CD4-positive, alpha-beta T cell treated with Interferon gamma for 1 hour (primary cell): ENCODE measurements around the gene ABCA4.
"Not testable (repeated sequence)": the region's sequence is repeated elsewhere in the genome, so short reads cannot be mapped to it uniquely, and the experiment has no call there.

Source experiments
- DNase-seq: peaks from one replicate; pipeline ENCODE4 v3.0.0-alpha.2; 2020

ABCA4 gene

DNA sequence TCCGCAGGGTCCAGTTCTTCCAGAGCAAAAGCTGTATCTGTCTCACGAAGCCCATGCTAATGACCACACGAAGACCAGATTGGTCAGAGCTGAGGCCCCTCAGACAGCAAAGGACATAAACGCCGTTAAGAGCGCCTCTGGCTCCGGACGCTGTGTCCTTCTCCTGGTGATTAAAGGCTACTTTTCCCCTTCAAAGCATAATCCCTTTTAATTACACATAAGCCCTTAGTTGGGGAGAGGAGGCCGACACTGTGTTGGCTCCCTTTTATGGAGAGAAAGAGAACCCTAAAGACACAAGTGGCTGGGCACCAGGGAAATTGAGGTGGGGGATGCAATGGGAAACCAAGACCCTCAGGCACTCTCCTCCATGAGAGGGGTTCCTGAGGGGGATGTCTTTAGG, at the start of gene ABCA4:
Gene ABCA4 (minus strand): TSS at position 158 of the 400 bp plus-strand sequence. CDS start 103 bp downstream, at position 55.
- no peak for DNase-seq

DNA sequence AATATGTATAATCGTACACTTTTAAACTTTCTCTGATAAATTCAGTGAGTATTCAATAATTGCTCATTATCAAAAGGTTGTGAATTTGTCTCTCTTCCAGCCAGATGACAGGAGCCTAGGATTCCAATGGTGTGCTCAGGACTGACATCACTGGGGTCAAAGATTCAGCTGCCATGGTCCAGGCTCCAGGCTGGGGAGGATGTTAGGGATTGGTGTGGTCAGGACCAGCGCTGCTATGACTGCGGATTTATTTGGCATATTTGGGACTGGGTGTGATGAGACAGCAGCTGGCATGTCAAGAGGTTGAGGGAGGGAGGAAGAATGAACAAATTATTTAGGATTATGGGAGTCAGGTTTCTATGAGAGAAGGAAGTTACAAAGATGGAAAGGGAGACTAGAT, 48.2 kb upstream of the ABCA4 start:
- no peak for DNase-seq

DNA sequence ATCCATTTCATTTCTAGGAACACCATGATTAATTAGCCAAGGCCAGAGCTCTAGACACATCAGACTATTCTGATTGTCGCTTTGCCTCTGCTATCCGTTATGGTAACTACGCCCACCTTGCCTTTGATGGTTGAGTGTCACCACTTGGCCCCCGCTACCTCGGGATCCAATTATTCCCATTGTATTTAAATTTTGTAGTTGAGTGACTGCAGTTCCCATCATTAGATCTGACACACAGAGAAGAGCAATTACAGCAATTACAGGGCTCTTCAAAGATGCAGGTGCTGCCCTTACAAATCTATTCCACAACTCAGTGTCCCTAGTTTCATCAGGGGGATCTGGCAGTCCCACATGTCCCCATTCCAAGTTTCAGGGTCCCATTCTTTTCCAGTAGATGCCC, 44.9 kb upstream of the ABCA4 start:
- DNase-seq: no peak

DNA sequence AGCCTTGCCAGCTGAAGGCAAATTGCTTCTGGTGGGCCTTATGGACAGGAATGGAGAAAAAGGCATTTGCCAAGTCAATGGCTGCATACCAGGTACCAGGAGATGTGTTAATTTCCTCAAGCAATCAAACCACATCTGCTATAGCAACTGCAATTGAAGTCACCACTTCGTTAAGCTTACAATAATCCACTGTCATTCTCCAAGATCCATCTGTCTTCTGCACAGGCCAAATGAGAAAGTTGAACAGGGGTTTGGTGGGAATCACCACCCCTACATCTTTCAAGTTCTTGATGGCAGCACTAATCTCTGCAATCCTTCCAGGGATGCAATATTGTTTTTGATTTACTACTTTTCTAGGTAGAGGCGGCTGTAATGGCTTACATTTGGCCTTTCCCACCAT, 43.9 kb upstream of the ABCA4 start:
- DNase-seq: not testable (repeated sequence)

DNA sequence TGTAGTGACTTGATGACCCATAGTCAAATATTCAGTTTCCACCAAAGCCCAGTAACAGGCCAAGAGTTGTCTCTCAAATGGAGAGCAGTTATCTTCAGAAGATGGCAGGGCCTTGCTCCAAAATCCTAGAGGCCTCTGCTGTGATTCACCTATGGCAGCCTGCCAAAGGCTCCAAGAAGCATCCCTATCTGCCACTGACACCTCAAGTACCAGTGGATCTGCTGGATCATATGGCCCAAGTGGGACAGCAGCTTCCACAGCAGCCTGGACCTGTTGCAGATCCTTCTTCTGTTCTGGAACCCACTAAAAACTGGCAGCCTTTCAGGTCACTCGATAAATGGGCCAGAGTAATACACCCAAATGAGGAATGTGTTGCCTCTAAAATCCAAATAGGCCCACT, 43.2 kb upstream of the ABCA4 start:
- DNase-seq: not testable (repeated sequence)

DNA sequence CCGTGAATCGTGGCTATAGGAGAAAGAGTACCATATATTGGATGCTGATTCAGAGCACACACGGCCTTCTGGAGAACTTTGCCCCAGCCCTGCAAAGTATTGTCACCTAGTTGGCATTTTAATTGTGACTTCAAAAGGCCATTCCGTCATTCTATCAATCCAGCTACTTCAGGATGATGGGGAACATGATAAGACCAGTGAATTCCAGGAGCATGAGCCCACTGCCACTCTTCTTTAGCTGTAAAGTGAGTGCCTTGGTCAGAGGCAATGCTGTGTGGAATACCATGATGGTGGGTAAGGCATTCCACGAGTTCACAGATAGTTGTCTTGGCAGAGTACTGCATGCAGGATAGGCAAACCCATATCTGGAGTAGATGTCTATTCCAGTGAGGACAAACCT, 42.3 kb upstream of the ABCA4 start:
- not testable (repeated sequence) for DNase-seq

DNA sequence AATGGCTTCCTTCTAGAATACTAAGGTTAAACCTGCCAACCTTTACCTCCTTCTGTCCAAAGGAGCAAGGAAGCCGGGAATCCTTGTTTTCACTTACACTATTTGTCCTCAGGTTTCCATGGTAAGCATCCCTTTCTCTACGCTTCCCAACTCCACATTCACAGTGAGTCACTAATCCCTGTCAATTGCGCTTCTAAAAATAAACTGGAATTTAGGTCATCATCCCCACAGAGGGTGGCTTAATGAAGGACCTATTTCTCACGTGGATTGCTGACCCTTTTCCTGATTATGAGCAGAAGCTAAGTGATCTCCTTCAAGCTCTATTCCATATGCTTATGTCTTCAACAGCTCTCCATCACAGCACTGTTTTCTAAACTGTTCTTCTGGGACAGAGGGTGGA, 39.9 kb upstream of the ABCA4 start:
- DNase-seq: no peak

DNA sequence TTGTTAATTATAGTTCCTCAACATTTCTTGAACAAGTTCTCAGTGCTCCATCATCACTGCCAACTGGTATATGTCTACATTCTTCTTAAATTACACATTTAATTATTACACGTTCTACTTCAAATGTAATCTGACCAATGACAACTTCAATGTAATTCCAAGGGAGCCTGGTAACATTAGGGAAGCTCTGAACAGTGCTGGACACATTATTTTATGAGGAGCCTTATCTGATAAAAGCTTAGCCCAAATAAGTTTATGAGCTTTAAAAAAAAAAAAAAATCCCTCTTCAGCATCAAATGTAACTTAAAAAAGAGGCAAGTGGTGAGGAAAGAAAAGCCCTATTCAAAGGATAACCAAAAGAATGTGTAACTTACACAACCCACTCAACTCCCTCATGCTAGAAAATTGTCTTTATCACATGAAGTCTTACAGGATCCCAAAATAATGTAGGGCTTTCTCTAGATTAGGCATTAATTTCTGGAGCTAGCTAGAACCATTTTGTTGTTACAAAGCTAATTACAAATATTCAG, 35.2 kb upstream of the ABCA4 start:
- DNase-seq: no peak

DNA sequence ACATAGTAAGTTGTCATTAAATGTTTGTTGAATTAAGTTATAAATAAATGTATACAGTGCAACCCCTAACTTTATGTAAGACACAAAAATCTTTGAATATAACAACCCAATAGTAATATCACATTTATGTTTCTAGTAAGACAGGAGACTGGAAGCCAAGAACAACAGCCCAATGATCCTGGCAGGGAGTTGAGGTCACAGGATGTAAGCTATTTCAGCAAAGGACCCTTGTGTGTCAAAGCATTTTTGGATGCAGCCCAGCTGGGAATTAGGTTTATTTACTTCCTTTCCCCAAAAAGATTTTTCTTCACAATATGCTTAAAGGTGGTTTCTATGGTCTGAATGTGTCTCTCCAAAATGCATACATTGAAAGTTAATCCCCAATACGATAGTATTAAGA, 34.0 kb upstream of the ABCA4 start:
- DNase-seq: no peak

DNA sequence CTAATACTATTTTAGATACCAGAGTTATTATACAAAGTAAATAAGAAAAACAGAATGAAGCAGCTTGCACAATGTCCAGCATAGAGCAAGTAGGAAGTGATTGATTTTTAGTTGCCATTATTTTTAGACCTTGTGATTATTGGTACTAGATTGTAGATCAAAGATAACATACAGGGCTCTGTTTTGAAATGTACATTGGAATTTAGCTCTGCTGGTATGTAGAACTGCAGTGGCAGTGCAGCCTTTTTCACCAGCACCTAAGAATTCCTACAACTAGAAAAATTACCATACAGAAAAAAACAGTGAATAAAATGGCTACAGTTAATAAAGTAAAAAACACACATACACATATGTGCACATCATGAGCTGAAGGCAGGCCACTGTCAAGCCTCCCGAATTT, 32.2 kb upstream of the ABCA4 start:
- no peak for DNase-seq

DNA sequence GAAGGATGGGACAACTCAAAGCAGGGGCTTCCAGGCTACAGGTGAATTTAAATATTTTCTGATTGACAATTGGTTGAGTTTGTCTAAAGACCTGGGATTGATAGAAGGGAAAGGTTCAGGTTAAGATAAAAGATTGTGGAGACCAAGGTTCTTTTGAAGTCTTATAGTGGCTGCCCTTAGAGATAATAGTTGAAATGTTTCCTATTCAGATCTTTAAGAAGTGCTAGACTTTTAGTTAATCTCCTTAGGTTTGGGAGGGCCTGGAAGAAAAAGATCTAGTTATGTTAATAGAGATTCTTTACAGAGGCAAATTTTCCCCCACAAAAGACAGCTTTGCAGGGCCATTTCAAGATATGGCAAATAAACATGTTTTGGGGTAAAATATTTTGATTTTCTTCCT, 28.2 kb upstream of the ABCA4 start:
- not testable (repeated sequence) for DNase-seq

DNA sequence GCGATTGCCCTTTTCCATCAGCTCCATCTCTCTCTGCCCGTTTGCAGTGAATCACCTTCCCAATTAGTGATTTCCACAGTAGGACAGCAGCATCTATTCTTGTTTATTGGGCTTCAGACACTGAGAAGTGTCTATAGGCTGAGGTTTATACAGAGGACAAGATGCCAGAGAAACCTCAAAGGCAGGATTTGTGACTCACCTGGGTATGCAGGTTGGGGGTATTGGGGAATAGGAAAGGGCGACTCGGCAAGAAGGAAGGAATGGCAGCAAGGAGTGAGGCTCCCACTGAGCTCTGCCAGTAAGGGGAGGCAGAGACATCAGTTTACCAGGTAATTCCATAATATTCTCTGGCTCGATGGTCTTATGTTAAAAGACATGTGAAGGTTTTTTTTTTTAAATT, 25.3 kb upstream of the ABCA4 start:
- no peak for DNase-seq

DNA sequence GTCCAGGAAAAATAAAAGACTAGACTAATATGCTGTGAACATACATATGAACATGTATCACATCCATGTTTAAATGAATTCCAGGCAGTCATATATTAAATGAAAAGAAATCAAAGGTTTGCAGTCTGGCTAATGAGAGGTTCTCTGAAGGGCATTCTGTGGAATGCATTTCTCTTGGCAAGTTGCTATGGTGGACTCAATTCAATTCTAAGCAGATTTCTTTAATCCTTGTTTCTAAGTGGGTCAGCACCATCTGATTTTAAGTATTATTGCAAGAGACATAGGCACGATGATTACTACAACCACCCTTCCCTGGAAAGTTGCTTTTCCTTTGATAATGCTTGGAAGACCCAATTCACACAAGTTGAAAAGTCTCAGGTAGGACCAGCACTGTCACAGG, 23.9 kb upstream of the ABCA4 start:
- DNase-seq: no peak

DNA sequence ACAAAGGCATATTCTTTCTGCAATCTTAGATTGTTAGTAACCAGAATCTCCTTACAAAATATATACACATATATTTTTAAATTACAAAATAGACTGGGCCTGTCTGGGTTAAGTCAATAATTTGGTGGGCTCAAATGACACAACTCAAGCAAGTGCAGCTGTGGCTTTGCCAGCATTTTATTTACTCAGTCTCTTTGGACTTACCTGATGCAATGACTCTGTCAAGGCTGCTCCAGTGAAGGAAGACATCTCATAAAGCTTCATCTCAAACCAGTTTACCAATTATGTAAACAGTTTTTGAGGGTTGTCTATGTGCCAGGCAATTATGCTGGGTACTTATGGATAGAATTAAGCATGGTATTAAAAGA, 22.8 kb upstream of the ABCA4 start:
- no peak for DNase-seq

DNA sequence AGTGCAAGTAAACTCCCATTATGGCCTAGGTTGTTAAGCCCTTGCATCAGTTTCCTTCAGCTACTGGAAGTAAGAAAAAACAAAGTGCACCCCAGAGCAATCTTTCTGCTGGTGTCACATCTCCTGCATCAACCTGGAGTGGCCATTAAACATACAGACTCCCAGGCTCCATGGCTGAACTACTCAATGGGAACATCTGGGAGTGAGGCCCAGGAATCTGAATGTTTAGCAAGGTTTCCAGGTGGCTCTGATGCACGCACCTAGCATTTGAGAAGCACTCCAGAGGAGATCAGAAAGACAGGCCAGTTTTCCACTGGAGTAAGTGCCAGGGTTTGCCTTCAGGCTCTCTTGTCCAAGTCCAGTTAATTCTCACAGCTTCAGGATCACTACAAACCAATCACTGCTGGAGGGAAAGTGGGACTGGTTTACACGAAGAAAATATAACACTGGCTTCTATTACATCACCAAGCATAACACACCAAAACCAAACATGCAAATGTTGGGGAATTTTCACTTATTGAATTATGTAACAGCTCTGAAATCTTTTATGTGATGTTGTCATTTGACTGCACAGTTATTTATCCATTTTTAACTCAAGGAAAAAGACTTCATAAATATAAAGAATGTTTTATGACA, 22.3 kb upstream of the ABCA4 start:
- no peak for DNase-seq

DNA sequence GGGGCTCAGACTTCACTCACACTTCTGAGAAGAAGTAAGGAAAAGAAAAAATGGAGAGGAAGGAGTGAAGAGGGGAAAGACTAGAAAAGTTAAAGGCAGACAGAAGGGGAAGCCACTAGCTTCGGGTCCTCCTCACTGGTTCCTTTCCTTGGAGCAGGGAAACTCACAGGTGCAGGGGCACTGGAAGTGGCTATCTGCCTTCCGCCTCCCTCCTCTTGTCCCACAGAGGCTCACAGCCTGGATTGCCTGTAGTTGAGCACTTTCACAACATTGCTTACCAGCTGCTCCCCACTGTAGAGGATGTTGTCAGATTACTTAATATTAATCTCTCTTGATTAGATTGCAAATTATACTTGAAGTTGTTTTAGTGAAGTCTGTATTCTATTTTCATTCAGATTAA, 21.6 kb upstream of the ABCA4 start:
- no peak for DNase-seq

DNA sequence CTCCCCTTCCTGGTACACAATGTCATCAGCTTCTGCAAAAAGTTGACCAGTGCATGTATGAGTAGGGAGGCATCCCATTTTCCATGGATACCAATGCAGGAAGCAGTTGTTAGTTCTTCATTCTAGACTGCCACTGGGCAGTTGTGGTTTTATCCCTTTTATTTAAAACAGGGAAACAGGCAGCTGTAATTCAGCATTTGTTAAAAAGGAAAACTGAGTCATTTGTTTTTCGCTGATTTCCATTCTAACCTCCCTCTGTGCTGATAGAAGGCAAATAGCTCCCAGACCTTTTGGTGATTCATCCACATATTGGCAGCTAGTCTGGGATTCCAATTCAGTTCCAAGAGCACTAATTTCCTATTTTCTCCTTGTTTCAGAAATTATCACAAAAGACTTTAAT, 21.1 kb upstream of the ABCA4 start:
- DNase-seq: no peak

DNA sequence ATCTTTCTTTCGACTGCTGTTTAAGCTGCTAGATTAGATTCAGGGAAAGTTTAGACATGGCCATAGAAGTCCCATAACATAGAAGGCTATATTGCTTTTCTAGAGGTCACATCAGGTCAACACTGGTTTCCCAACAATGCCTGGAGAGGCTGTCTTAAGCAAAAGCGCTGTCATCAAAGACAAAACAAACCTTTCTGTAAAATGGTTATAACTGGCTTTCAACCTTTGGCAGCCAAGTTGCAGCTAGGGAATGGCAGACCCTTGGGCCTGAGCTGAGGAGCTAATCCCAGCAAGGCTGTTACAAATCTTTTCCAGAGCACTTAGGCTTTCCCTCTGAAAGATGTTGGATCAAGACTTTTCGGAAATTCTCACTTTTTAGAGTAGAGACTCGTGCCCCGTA, 11.2 kb upstream of the ABCA4 start:
- DNase-seq: no peak

DNA sequence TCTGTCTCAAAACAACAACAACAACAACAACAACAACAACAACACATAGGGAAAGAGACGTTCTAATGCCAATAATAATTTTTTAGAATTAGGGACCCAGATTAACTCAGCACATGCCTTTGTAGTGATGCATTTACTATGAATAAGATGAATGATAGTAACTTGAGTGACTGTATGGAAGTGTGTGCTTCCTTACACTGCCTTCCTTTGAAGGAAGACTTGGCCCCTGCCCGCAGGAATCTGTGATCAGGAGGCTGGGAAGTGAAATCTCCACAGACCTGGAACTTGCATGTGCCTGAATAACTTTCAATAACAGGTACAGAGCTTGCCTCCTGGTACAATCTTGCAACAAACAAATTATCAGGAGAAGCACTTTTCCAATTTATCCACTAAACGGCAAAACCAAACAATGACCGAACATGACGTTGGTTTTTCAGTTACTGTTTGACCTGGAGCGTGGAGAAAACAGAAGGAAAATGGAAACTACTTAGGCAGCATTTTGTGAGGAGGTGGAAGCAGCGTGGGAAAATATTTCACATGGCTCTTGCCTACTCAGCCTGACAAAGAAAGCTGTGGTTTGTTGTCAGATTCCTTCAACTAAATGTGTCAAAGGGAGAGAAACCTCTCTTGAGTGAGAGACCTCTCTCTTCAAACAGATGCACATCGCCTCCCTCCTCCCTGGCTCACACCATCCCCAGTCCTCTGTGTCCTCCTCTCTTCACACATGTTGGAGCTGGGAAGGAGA, 10.1 kb upstream of the ABCA4 start:
- no peak for DNase-seq

DNA sequence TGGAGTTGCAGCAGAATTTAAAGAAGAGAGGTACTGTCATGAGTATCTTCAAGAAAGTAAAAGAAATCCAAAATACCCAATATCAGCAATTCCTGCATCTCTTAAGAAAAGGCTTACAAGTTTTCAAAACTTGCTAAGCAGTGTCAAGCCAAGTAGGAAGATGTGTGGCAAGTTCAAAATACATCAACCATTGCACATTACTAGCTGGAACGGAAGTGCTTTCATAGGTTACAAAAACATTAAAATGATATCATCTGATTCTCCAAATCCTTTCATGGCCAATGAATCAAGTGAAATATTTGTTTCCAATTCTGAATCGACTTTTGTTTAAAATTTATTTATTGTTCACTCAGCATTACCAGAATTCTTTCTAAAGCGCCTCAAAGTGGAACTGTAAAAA, 5.7 kb upstream of the ABCA4 start:
- DNase-seq: no peak

DNA sequence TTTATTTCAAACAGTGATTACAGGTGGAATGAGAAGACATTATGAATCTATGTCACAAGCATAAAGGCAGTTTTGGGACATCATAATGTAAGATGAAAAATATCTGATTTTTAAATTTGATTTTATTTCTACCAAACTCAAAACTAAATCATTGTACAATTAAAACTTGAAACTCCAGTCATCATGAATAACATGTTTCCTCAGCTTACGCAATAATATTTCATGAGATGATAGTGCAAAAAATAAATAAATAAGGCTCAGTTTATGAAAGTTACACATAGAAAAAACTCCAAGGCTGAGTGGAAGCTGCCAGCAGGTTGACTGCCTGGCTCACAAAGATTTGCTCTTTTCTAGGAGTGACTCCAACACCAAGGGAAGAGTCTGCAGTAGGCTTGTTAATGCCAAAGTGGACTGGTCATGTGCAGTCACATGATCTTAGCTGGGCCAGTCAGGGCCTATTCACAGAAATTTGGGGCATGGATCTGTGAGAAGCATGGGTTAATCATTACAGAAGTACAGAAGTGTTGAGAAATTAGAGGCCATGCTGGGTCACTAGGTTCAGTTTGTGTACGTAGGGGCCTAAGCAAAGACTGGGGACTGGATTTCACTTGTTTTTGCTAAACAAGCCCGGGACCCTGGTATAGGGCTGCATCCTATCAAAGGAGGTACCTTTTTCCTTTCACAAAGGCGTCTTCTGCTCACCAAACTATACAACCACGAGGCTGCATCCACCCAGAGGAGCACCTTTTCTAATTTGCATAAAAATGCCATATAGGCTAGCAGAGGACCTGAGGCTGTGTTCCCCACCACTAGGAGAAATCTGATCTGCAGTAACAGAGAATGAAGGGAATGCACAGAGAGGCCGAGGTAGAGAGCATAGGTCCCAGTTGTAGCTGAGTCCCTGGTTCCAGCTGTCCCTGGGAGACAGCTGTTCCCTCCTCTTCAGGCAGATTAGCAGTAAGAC, 4.9 kb upstream of the ABCA4 start:
- no peak for DNase-seq

DNA sequence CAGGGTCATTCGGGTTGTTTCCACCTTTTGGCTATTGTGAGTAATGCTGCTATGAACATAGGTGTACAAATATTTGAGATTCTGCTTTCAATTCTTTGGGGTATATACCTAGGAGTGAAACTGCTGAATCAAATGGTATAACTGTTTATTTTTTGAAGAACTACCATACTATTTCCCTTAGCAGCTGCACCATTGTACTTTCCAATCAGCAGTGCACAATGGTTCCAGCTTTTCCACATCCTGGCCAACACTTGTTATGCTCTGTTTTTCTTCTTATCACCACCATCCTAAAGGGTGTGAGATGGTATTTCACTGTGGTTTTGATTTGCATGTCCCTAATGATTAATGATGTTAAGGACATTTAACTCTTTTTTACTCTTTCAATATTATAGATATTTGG, 3.6 kb upstream of the ABCA4 start:
- no peak for DNase-seq

DNA sequence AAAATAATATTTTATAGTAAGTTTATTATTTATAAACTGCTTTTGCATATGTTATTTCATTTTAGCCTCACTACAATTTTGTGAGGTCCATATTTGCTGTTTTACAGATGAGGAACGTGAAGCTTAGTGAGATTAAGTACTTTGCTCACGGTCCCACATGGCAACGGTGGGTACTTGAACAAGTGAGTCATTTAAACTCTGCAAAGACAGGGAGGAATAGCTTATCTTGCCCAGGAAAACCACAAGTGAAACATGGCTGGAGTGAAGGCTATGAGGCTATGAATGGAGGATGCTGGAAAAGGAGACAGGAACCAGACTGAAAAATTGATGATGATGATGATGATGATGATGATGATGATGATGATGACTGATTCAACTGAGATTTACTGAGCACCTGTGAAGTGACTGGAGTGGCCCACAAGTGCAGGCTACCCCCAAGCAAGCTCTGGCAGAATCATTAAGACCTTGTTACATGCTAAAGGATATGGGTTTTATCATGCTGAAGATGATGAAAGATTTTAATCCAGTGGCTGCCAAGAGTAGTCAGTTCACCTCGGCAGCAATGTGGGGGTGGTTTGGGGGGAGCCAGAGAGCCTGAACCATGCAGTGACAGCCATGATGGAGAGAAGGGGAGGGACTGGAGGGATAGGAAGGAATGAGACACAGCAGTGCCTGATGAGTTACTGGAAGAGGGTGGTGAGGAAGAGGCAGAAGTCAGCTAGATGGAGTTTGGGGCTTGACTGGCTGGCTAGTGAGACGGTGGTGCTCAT, 1.4 kb upstream of the ABCA4 start:
- DNase-seq: no peak
